HEK293T (cell line): ENCODE results near the gene TGFB1.

Experiments used
- ARNT ChIP-seq: fragments of 450-650 bp; IDR thresholded peaks from 2 replicates; pipeline ENCODE4 v1.6.1; 2017; ENCODE audit warnings: mild to moderate bottlenecking
- BHLHE40 ChIP-seq: fragments of 450-650 bp; IDR thresholded peaks from 2 replicates; pipeline ENCODE4 v1.6.1; 2016; ENCODE audit warnings: mild to moderate bottlenecking, moderate library complexity, borderline replicate concordance
- ELF4 ChIP-seq: fragments of 450-650 bp; IDR thresholded peaks from 2 replicates; pipeline ENCODE4 v1.6.1; 2017; ENCODE audit warnings: antibody characterized with exemption
- FOXA1 ChIP-seq: fragments of 450-650 bp; IDR thresholded peaks from 2 replicates; pipeline ENCODE4 v1.6.1; 2016; ENCODE audit warnings: mild to moderate bottlenecking
- FOXK2 ChIP-seq: fragments of 450-650 bp; IDR thresholded peaks from 2 replicates; pipeline ENCODE4 v1.6.1; 2016; ENCODE audit warnings: mild to moderate bottlenecking
- FOXM1 ChIP-seq: fragments of 450-650 bp; IDR thresholded peaks from 2 replicates; pipeline ENCODE4 v1.6.1; 2017; ENCODE audit warnings: mild to moderate bottlenecking, borderline replicate concordance
- LEF1 ChIP-seq: fragments of 450-650 bp; IDR thresholded peaks from 2 replicates; pipeline ENCODE4 v1.6.1; 2017; ENCODE audit warnings: mild to moderate bottlenecking, borderline replicate concordance
- NFRKB ChIP-seq: fragments of 450-650 bp; IDR thresholded peaks from 2 replicates; pipeline ENCODE4 v1.6.1; 2016; ENCODE audit warnings: mild to moderate bottlenecking, moderate library complexity
- SP1 ChIP-seq: fragments of 450-650 bp; IDR thresholded peaks from 2 replicates; pipeline ENCODE4 v1.6.1; 2017
- SUZ12 ChIP-seq: fragments of 450-650 bp; IDR thresholded peaks from 2 replicates; pipeline ENCODE4 v1.6.1; 2016; ENCODE audit warnings: mild to moderate bottlenecking
- TARDBP ChIP-seq: fragments of 450-650 bp; IDR thresholded peaks from 2 replicates; pipeline ENCODE4 v1.6.1; 2016
- ZNF384 ChIP-seq: fragments of 450-650 bp; IDR thresholded peaks from 2 replicates; pipeline ENCODE4 v1.6.1; 2016
- TF ChIP-seq, protein P1 (sequence below): fragments of 450-650 bp; IDR thresholded peaks from 2 replicates; pipeline ENCODE4 v1.6.1; 2016

GRCh38 chr19:41392775-41393174, 39.1 kb upstream of the TGFB1 start:
- TF ChIP-seq SUZ12 (no peak), SP1 (no peak), ELF4 (no peak), BHLHE40 (no peak), FOXA1 (no peak), FOXM1 (no peak), NFRKB (no peak), LEF1 (no peak), TARDBP (no peak), ZNF384 (no peak), ARNT (no peak), FOXK2 (no peak)
- TF ChIP-seq, protein P1, sequence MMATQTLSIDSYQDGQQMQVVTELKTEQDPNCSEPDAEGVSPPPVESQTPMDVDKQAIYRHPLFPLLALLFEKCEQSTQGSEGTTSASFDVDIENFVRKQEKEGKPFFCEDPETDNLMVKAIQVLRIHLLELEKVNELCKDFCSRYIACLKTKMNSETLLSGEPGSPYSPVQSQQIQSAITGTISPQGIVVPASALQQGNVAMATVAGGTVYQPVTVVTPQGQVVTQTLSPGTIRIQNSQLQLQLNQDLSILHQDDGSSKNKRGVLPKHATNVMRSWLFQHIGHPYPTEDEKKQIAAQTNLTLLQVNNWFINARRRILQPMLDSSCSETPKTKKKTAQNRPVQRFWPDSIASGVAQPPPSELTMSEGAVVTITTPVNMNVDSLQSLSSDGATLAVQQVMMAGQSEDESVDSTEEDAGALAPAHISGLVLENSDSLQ: no peak
